HEK293 (cell line): ENCODE data around the gene ANO6.

Experiments used
- CTCF ChIA-PET: fragments of 350-600 bp; formaldehyde crosslinking; extraction: SDS; loops from one replicate; lab custom pipeline; 2021; ENCODE audit warnings: antibody characterized with exemption; lab: Yijun Ruan, JAX
- POLR2A ChIA-PET: fragments of 300-600 bp; formaldehyde crosslinking; extraction: SDS; loops from one replicate; lab custom pipeline; 2020; ENCODE audit warnings: antibody characterized with exemption, inconsistent platforms; lab: Yijun Ruan, JAX
- H3K27ac ChIP-seq: fragments of 200-500 bp; sonication (Bioruptor generic); 2 replicates; pipeline ENCODE4 v1.5.1; 2014; ENCODE audit warnings: low read depth, low read length, control low read depth, inconsistent platforms; ENCODE audit errors: extremely low read depth
- H3K36me3 ChIP-seq, 2 experiments: fragments of 200-500 bp in 1 of 2; sonication (Bioruptor generic) in 1 of 2; 1 replicate in 1 of 2; 2 replicates in 1 of 2; pipeline ENCODE4 v1.5.1; 2014 to 2017; ENCODE audit warnings: inconsistent platforms in 2 of 2, low read length in 2 of 2; ENCODE audit not compliant: control insufficient read depth in 2 of 2, insufficient read depth in 1 of 2
- H3K4me1 ChIP-seq: fragments of 200-500 bp; sonication (Bioruptor generic); 2 replicates; pipeline ENCODE4 v1.5.1; 2014; ENCODE audit warnings: mild to moderate bottlenecking, low read length, inconsistent platforms; ENCODE audit not compliant: control insufficient read depth, insufficient read depth
- H3K4me3 ChIP-seq: 2 replicates; pipeline ENCODE4 v1.5.1; 2011; ENCODE audit warnings: low read depth, mild to moderate bottlenecking, control low read depth, low read length, moderate library complexity
- H3K9me3 ChIP-seq: fragments of 200-500 bp; sonication (Bioruptor generic); 2 replicates; pipeline ENCODE4 v1.5.1; 2014; ENCODE audit warnings: low read depth, low read length, inconsistent platforms; ENCODE audit not compliant: control insufficient read depth, insufficient read depth
- FEZF1 ChIP-seq: fragments of 450-650 bp; formaldehyde crosslinking; IDR thresholded peaks from 2 replicates; pipeline ENCODE4 v1.5.1; 2016; ENCODE audit warnings: missing biosample characterization, missing genetic modification characterization
- MYNN ChIP-seq: fragments of 450-650 bp; formaldehyde crosslinking; IDR thresholded peaks from 2 replicates; pipeline ENCODE4 v1.5.1; 2016; ENCODE audit warnings: missing biosample characterization, missing genetic modification characterization, borderline replicate concordance
- REPIN1 ChIP-seq: fragments of 450-650 bp; formaldehyde crosslinking; IDR thresholded peaks from 2 replicates; pipeline ENCODE4 v1.5.1; 2017; ENCODE audit warnings: missing biosample characterization, missing genetic modification characterization, low read depth
- ZBTB20 ChIP-seq: fragments of 450-650 bp; formaldehyde crosslinking; IDR thresholded peaks from 2 replicates; pipeline ENCODE4 v1.5.1; 2016; ENCODE audit warnings: missing biosample characterization, missing genetic modification characterization
- ZEB2 ChIP-seq: fragments of 450-650 bp; formaldehyde crosslinking; IDR thresholded peaks from 2 replicates; pipeline ENCODE4 v1.5.1; 2016; ENCODE audit warnings: missing biosample characterization, missing genetic modification characterization
- ZNF112 ChIP-seq: fragments of 450-650 bp; formaldehyde crosslinking; IDR thresholded peaks from 2 replicates; pipeline ENCODE4 v1.5.0; 2017; ENCODE audit warnings: missing biosample characterization, missing genetic modification characterization
- ZNF202 ChIP-seq: fragments of 450-650 bp; formaldehyde crosslinking; IDR thresholded peaks from 2 replicates; pipeline ENCODE4 v1.5.1; 2016; ENCODE audit warnings: missing biosample characterization, missing genetic modification characterization, borderline replicate concordance
- ZNF350 ChIP-seq: fragments of 450-650 bp; formaldehyde crosslinking; IDR thresholded peaks from 2 replicates; pipeline ENCODE4 v1.5.0; 2017; ENCODE audit warnings: missing biosample characterization, mild to moderate bottlenecking, missing genetic modification characterization
- ZNF416 ChIP-seq: fragments of 450-650 bp; formaldehyde crosslinking; IDR thresholded peaks from 2 replicates; pipeline ENCODE4 v1.5.1; 2016; ENCODE audit warnings: missing biosample characterization, missing genetic modification characterization
- ZNF501 ChIP-seq: fragments of 450-650 bp; formaldehyde crosslinking; IDR thresholded peaks from 2 replicates; pipeline ENCODE4 v1.5.1; 2016; ENCODE audit warnings: missing biosample characterization, missing genetic modification characterization
- ZNF610 ChIP-seq: fragments of 450-650 bp; formaldehyde crosslinking; IDR thresholded peaks from 2 replicates; pipeline ENCODE4 v1.5.1; 2016; ENCODE audit warnings: missing biosample characterization, missing genetic modification characterization, borderline replicate concordance
- ZNF621 ChIP-seq: fragments of 450-650 bp; formaldehyde crosslinking; IDR thresholded peaks from 2 replicates; pipeline ENCODE4 v1.5.1; 2017; ENCODE audit warnings: missing biosample characterization, missing genetic modification characterization
- ZNF624 ChIP-seq: fragments of 450-650 bp; formaldehyde crosslinking; IDR thresholded peaks from 2 replicates; pipeline ENCODE4 v1.5.1; 2017; ENCODE audit warnings: missing biosample characterization, missing genetic modification characterization
- TF ChIP-seq, protein P1 (sequence below): fragments of 450-650 bp; formaldehyde crosslinking; conservative IDR thresholded peaks from 2 replicates; pipeline ENCODE4 v1.5.1; 2016; ENCODE audit warnings: low read depth, missing biosample characterization, missing genetic modification characterization
- TF ChIP-seq, protein P2 (sequence below): fragments of 450-650 bp; formaldehyde crosslinking; IDR thresholded peaks from 2 replicates; pipeline ENCODE4 v1.5.1; 2016; ENCODE audit warnings: missing biosample characterization, missing genetic modification characterization

Gene ANO6

DNA sequence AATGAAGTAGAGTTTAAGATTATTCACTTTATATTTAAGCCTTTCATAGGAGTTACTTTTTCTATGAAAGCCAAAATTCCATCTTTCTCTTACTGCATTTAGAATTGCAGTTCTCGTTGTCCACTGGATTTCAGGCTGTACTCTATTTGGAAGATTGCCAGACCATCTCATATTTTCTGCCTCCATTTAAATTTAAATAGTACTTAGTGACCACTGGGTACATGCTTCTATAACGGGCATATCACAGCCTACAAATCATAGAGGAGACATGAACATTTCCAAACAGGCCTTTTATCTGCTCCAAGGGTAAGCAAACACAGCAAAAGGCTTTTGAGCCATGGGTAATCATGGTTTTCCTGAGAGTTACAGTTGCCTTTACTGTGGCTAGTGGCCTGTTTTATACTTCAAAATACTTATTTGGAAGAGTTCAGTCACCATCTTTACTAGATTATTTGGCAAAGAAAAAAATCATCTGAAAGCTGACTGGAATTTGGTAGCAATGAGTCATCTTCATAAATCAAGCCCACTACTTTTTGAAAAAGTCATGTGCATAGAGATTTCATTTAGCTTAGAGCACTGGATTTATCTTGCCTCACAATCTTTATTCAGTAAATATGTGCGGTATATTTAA lies 15.7 kb downstream of the ANO6 start (continued):
- TF ChIP-seq, protein P1, sequence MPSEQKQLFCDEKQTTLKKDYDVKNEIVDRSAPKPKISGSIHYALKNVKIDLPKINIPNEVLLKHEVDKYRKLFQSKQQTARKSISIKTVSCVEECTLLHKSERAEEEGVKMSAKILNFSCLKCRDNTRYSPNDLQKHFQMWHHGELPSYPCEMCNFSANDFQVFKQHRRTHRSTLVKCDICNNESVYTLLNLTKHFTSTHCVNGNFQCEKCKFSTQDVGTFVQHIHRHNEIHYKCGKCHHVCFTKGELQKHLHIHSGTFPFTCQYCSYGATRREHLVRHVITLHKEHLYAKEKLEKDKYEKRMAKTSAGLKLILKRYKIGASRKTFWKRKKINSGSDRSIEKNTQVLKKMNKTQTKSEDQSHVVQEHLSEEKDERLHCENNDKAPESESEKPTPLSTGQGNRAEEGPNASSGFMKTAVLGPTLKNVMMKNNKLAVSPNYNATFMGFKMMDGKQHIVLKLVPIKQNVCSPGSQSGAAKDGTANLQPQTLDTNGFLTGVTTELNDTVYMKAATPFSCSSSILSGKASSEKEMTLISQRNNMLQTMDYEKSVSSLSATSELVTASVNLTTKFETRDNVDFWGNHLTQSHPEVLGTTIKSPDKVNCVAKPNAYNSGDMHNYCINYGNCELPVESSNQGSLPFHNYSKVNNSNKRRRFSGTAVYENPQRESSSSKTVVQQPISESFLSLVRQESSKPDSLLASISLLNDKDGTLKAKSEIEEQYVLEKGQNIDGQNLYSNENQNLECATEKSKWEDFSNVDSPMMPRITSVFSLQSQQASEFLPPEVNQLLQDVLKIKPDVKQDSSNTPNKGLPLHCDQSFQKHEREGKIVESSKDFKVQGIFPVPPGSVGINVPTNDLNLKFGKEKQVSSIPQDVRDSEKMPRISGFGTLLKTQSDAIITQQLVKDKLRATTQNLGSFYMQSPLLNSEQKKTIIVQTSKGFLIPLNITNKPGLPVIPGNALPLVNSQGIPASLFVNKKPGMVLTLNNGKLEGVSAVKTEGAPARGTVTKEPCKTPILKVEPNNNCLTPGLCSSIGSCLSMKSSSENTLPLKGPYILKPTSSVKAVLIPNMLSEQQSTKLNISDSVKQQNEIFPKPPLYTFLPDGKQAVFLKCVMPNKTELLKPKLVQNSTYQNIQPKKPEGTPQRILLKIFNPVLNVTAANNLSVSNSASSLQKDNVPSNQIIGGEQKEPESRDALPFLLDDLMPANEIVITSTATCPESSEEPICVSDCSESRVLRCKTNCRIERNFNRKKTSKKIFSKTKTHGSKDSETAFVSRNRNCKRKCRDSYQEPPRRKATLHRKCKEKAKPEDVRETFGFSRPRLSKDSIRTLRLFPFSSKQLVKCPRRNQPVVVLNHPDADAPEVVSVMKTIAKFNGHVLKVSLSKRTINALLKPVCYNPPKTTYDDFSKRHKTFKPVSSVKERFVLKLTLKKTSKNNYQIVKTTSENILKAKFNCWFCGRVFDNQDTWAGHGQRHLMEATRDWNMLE (tag by site-specific recombination), result 0 out of 2 replicates have a peak, but pooled peaks have one; percentile 19

DNA sequence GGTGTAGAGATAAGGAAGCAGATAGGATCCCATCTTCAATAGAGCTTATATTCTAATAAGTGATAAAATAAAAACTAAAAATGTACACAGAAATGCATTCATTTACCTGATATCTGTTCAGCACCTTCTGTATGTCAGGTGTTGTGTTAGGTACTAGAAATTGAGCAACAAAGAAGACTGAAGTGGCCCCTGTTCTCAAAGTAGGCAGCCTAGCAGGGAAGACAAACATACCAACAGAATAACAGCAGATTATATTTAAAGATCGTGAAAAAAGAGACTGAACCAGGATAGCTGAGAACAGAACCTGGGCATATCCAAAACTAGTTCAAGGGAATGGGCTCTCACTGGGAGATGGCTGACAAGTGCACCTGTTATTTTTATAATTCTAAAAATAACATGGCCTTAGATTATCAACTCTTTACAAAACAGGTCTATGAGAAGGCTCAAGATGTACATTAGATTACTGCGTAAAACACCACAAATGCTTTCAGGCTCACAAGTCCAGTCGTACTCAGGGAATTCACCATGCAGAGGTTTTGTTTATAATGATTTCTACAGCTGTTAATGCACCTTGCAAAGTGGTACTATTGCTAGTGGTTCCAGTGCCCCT lies 16.4 kb downstream of the ANO6 start:
- H3K4me1 ChIP-seq, result peaks cover 45% of the 10 kb centered on the region

More for the DNA sequence above, 16.4 kb downstream of the ANO6 start:
- ChIA-PET CTCF (interaction anchor here (0.6 to 1.3 kb wide), 5 partner anchors 10 to 104 kb away, joined by 3 to 6 read pairs (median 3); partner anchors contain the start of gene ANO6), POLR2A (no interaction called here)
- Histone ChIP-seq H3K36me3 (peaks cover 0 to 4% of the 10 kb centered on the region in 2 experiments; a peak in 1 of 3 replicates), H3K9me3 (no peaks in the 10 kb centered on the region), H3K4me3 (no peak overlapping the region), H3K27ac (peak overlapping the region; percentile 18; the same call in 1 of the 2 replicates)
- TF ChIP-seq ZBTB20, result no peak
- TF ChIP-seq ZNF416 (tag by site-specific recombination), result no peak
- 0 out of 2 replicates have a peak, but pooled peaks have one; percentile 5 for TF ChIP-seq ZNF501 (tag by site-specific recombination)
- peak; percentile 38 for TF ChIP-seq FEZF1 (tag by site-specific recombination)
- no peak for TF ChIP-seq ZEB2 (tag by site-specific recombination)
- no peak for TF ChIP-seq ZNF202 (tag by site-specific recombination)
- TF ChIP-seq ZNF610 (tag by site-specific recombination), result no peak
- no peak for TF ChIP-seq ZNF350 (tag by site-specific recombination)
- TF ChIP-seq, protein P1 (tag by site-specific recombination), result no peak
- no peak for TF ChIP-seq ZNF112 (tag by site-specific recombination)
- no peak for TF ChIP-seq MYNN (tag by site-specific recombination)
- TF ChIP-seq REPIN1, result no peak
- no peak for TF ChIP-seq ZNF624
- no peak for TF ChIP-seq ZNF621 (tag by site-specific recombination)
- TF ChIP-seq, protein P2, sequence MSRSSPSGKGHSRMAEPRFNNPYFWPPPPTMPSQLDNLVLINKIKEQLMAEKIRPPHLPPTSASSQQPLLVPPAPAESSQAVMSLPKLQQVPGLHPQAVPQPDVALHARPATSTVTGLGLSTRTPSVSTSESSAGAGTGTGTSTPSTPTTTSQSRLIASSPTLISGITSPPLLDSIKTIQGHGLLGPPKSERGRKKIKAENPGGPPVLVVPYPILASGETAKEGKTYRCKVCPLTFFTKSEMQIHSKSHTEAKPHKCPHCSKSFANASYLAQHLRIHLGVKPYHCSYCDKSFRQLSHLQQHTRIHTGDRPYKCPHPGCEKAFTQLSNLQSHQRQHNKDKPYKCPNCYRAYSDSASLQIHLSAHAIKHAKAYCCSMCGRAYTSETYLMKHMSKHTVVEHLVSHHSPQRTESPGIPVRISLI (tag by site-specific recombination), result 0 out of 2 replicates have a peak, but pooled peaks have one; percentile 7
